Spleen (tissue), 11 donors: ENCODE measurements around the gene MED13. TPM values are rescaled to one million over a fixed set of nuclear protein-coding genes. Genes with fewer than 3 reads are reported as not detected.

Experiments
- DNase-seq: peaks from one replicate; pipeline ENCODE4 v3.0.0-alpha.2; 2020
- H3K27ac ChIP-seq, 8 donors: fragments of 200-600 bp; sonication (generic) in 7 of 8; 1 replicate in 4 of 8; 2 replicates in 4 of 8; pipeline versions ENCODE4 v1.5.0 to v1.8.0; 2016 to 2021; ENCODE audit warnings: inconsistent platforms in 4 of 8, mild to moderate bottlenecking in 4 of 8, moderate library complexity in 1 of 8
- H3K27me3 ChIP-seq, 7 donors: fragments of 200-600 bp; sonication (generic) in 6 of 7; replicated peaks in 1 of 7; 1 replicate in 4 of 7; 2 replicates in 3 of 7; pipeline versions ENCODE4 v1.5.0 to v1.8.0; 2016 to 2021; ENCODE audit warnings: inconsistent platforms in 3 of 7, mild to moderate bottlenecking in 1 of 7
- H3K36me3 ChIP-seq, 6 donors: fragments of 200-600 bp; sonication (generic) in 5 of 6; 1 replicate in 4 of 6; 2 replicates in 2 of 6; pipeline versions ENCODE4 v1.5.0 to v1.8.0; 2016 to 2021; ENCODE audit warnings: inconsistent platforms in 2 of 6
- H3K4me1 ChIP-seq, 6 donors: fragments of 200-600 bp; sonication (generic) in 5 of 6; 1 replicate in 3 of 6; 2 replicates in 3 of 6; pipeline versions ENCODE4 v1.5.0 to v1.8.0; 2016 to 2021; ENCODE audit warnings: inconsistent platforms in 3 of 6
- H3K4me3 ChIP-seq, 8 donors: fragments of 200-600 bp; sonication (generic) in 7 of 8; 1 replicate in 4 of 8; 2 replicates in 4 of 8; pipeline versions ENCODE4 v1.5.0 to v1.8.0; 2016 to 2021; ENCODE audit warnings: inconsistent platforms in 4 of 8, mild to moderate bottlenecking in 4 of 8, moderate library complexity in 2 of 8
- H3K9me3 ChIP-seq, 8 donors: fragments of 200-600 bp; sonication (generic) in 7 of 8; 1 replicate in 4 of 8; 2 replicates in 4 of 8; pipeline versions ENCODE4 v1.5.0 to v1.8.0; 2016 to 2021; ENCODE audit warnings: inconsistent platforms in 4 of 8
- POLR2A ChIP-seq, 3 donors: fragments of 450-650 bp; IDR thresholded peaks; one replicate each; pipeline ENCODE4 v1.5.1; 2017; ENCODE audit warnings: antibody characterized with exemption in 3 of 3, mild to moderate bottlenecking in 1 of 3
- POLR2AphosphoS5 ChIP-seq, 3 donors: sonication (generic); formaldehyde crosslinking; IDR thresholded peaks; one replicate each; pipeline ENCODE4 v1.5.1; 2017; ENCODE audit warnings: antibody characterized with exemption in 3 of 3
- WGBS, 5 donors: extraction: QIAGEN DNeasy Blood & Tissue Kit in 3 of 5; methylation state at CpG; one replicate each; pipeline versions ENCODE4 v1.1.5 to v1.1.7; 2013 to 2018; 5-methylcytosine and 5-hydroxymethylcytosine counted together
- intact Hi-C: fragments of 100-400 bp; cut with DNase I; formaldehyde crosslinking; loops from one replicate; pipeline ENCODE4 v1.15.0; 2023; ENCODE audit warnings: low total_unique reads
- polyA plus RNA-seq, 3 donors: library from polyadenylated mRNA; stranded (reverse); fragments of 200-250 nt; gene quantifications; one replicate each; pipeline ENCODE4 v1.2.1, GENCODE V29; 2013
- total RNA-seq, 7 donors: library from RNA; depleted of rRNA in 3 of 7; stranded (reverse); fragments of >200 nt in 3 of 7; fragmentation: NEBNext Ultra II Directional in 4 of 7; extraction: Animal tissue kit (Norgen Biotek cat#: 25700) in 4 of 7; gene quantifications; one replicate each; pipeline versions ENCODE4 v1.1.0 to v1.2.1, GENCODE V29; 2016 to 2021
- TF ChIP-seq, protein P1 (sequence below), 11 experiments: fragments of 200-600 bp in 7 of 11; fragments of 450-650 bp in 4 of 11; sonication (generic) in 4 of 11; IDR thresholded peaks in 8 of 11; conservative IDR thresholded peaks in 3 of 11; 1 replicate in 7 of 11; 2 replicates in 4 of 11; pipeline versions ENCODE4 v1.4.0 to v1.8.0; 2016 to 2021; ENCODE audit warnings: antibody characterized with exemption in 11 of 11, inconsistent platforms in 4 of 11, mild to moderate bottlenecking in 1 of 11
- donor health status: healthy with polysubstance abuse.
- donor health status: DM: no; HTN: no; CAD: no; lungs with moderate emphysema.
- donor health status: DM: no; HTN: no; CAD: no.
- donor health status: Bipolar disorder and iron deficiency.
- donor health status: healthy.
- donor health status: DM: no; HTN: no; CAD: no.
- donor health status: DM: yes; HTN: yes; CAD: no.

Gene MED13
- total and polyA plus RNA-seq, 10 donors = 4.0 to 104 (median 79.8) TPM

GRCh38 chr17:61970030-61970429 is 95.0 kb downstream of the MED13 start:
- TF ChIP-seq POLR2A (IDR thresholded peaks at IDR 0.05) = no peak
- TF ChIP-seq, protein P1, sequence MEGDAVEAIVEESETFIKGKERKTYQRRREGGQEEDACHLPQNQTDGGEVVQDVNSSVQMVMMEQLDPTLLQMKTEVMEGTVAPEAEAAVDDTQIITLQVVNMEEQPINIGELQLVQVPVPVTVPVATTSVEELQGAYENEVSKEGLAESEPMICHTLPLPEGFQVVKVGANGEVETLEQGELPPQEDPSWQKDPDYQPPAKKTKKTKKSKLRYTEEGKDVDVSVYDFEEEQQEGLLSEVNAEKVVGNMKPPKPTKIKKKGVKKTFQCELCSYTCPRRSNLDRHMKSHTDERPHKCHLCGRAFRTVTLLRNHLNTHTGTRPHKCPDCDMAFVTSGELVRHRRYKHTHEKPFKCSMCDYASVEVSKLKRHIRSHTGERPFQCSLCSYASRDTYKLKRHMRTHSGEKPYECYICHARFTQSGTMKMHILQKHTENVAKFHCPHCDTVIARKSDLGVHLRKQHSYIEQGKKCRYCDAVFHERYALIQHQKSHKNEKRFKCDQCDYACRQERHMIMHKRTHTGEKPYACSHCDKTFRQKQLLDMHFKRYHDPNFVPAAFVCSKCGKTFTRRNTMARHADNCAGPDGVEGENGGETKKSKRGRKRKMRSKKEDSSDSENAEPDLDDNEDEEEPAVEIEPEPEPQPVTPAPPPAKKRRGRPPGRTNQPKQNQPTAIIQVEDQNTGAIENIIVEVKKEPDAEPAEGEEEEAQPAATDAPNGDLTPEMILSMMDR (IDR thresholded peaks at IDR 0.05 in 8 of 11, conservative IDR thresholded peaks at IDR 0.05 in 3 of 11) = no peak
- no peak for TF ChIP-seq POLR2AphosphoS5 (IDR thresholded peaks at IDR 0.05)
- intact Hi-C loops = no loop called here
- no peaks in the 10 kb centered on the region for H3K9me3 ChIP-seq
- peaks cover 0 to 13% (median 0%) of the 10 kb centered on the region in 6 donors for H3K4me1 ChIP-seq
- no peaks in the 10 kb centered on the region for H3K27me3 ChIP-seq
- 77 to 100% (median 83%) methylated on average over 1 of the region's 1 CpG for WGBS, 5 donors
- no peak for DNase-seq
- H3K4me3 ChIP-seq = no peak overlapping the region
- H3K36me3 ChIP-seq = peaks cover 0 to 98% (median 60%) of the 10 kb centered on the region in 6 donors
- H3K27ac ChIP-seq = peak overlapping the region in 4 of 8 donors; percentile 21 to 60 (median 50)

GRCh38 chr17:61968757-61969156 is 96.3 kb downstream of the MED13 start:
- Histone ChIP-seq H3K36me3 (peaks cover 0 to 98% (median 73%) of the 10 kb centered on the region in 6 donors), H3K27ac (no peak overlapping the region), H3K4me1 (peaks cover 0 to 13% (median 0%) of the 10 kb centered on the region in 6 donors), H3K9me3 (no peaks in the 10 kb centered on the region), H3K4me3 (no peak overlapping the region), H3K27me3 (no peaks in the 10 kb centered on the region)
- TF ChIP-seq, protein P1 (IDR thresholded peaks at IDR 0.05 in 8 of 11, conservative IDR thresholded peaks at IDR 0.05 in 3 of 11) = no peak
- TF ChIP-seq POLR2A (IDR thresholded peaks at IDR 0.05) (no peak), POLR2AphosphoS5 (IDR thresholded peaks at IDR 0.05) (no peak)
- intact Hi-C loops = no loop called here
- no peak for DNase-seq
- WGBS, 5 donors = 94 to 100% (median 96%) methylated on average over 5 of the region's 5 CpGs

DNA sequence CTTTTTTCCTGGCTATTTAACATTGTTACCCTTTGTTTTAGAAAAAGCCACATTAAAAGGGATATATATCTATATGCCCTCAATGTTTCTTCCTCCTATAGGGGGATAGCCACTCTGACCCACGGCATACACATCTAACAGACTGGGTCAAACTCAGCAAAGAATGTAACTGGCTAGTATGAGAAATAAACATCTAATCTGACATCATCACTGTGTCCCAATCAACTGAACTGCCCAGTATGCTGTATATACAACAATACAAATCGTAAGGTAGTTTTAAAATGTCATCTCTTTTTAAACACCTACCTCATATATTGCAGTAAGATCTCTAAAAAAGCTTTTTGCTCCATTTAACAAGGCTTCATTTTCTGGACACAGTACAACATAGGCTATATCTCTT is 97.3 kb downstream of the MED13 start:
- Histone ChIP-seq H3K4me1 (peaks cover 0 to 13% (median 0%) of the 10 kb centered on the region in 6 donors), H3K27me3 (no peaks in the 10 kb centered on the region), H3K27ac (no peak overlapping the region), H3K4me3 (no peak overlapping the region), H3K9me3 (no peaks in the 10 kb centered on the region), H3K36me3 (peaks cover 0 to 99% (median 81%) of the 10 kb centered on the region in 6 donors)
- 88 to 96% (median 94%) methylated on average over 2 of the region's 2 CpGs for WGBS, 5 donors
- DNase-seq = no peak
- intact Hi-C loops = no loop called here
- no peak for TF ChIP-seq POLR2A (IDR thresholded peaks at IDR 0.05)
- TF ChIP-seq, protein P1 (IDR thresholded peaks at IDR 0.05 in 8 of 11, conservative IDR thresholded peaks at IDR 0.05 in 3 of 11) = no peak
- TF ChIP-seq POLR2AphosphoS5 (IDR thresholded peaks at IDR 0.05) = no peak

- H3K4me3 ChIP-seq = no peak overlapping the region
- peaks cover 4 to 99% (median 81%) of the 10 kb centered on the region in 6 donors for H3K36me3 ChIP-seq
- H3K9me3 ChIP-seq = no peaks in the 10 kb centered on the region
- 0 to 3% (median 0%) methylated on average over 1 of the region's 1 CpG for WGBS, 5 donors
- H3K4me1 ChIP-seq = peaks cover 0 to 13% (median 0%) of the 10 kb centered on the region in 6 donors
- no peak for TF ChIP-seq POLR2A (IDR thresholded peaks at IDR 0.05)
- TF ChIP-seq, protein P1 (IDR thresholded peaks at IDR 0.05 in 8 of 11, conservative IDR thresholded peaks at IDR 0.05 in 3 of 11) = no peak
- no peak for TF ChIP-seq POLR2AphosphoS5 (IDR thresholded peaks at IDR 0.05)
- DNase-seq = no peak
- H3K27me3 ChIP-seq = no peaks in the 10 kb centered on the region
- no peak overlapping the region for H3K27ac ChIP-seq
- intact Hi-C loops = no loop called here
Measured at GRCh38 chr17:61966191-61966590, 98.9 kb downstream of the MED13 start.
